Activated B cell treated with CpG ODN at 0.5 μM for 24 hours (primary cell): Measurements from ENCODE around the gene SIT1. TPM values are rescaled to one million over a fixed set of nuclear protein-coding genes. Genes with fewer than 3 reads are reported as not detected.

ENCODE experiments used
- ATAC-seq: fragments of 200-7000 bp; cut with Tn5 transposase; one replicate; pipeline ENCODE4 v1.10.0; 2021; ENCODE audit warnings: low read depth, mild to moderate bottlenecking, moderate library complexity
- CTCF ChIA-PET: fragments of 350-600 bp; sonication (Branson Sonifier 250); formaldehyde crosslinking; loops from one replicate; lab custom pipeline; 2021; ENCODE audit warnings: antibody characterized with exemption; lab: Charles Lee
- POLR2A ChIA-PET: fragments of 350-600 bp; sonication (Branson Sonifier 250); formaldehyde crosslinking; loops from one replicate; lab custom pipeline; 2021; ENCODE audit warnings: antibody characterized with exemption; lab: Charles Lee
- DNase-seq: peaks from one replicate; pipeline ENCODE4 v3.0.0; 2022
- H3K27ac Mint-ChIP-seq: one replicate; pipeline ENCODE4 v1.8.0; 2020; ENCODE audit warnings: mixed read lengths
- H3K27me3 Mint-ChIP-seq: one replicate; pipeline ENCODE4 v1.8.0; 2021; ENCODE audit warnings: mixed read lengths
- H3K36me3 Mint-ChIP-seq: one replicate; pipeline ENCODE4 v1.8.0; 2021; ENCODE audit warnings: low read depth, mixed read lengths
- H3K4me1 Mint-ChIP-seq: one replicate; pipeline ENCODE4 v1.8.0; 2021; ENCODE audit warnings: mixed read lengths
- H3K4me3 Mint-ChIP-seq: one replicate; pipeline ENCODE4 v1.8.0; 2020; ENCODE audit warnings: mild to moderate bottlenecking, mixed read lengths
- H3K9me3 Mint-ChIP-seq: one replicate; pipeline ENCODE4 v1.8.0; 2020; ENCODE audit warnings: mixed read lengths
- CTCF ChIP-seq: fragments of 200-600 bp; IDR thresholded peaks from one replicate; pipeline ENCODE4 v1.8.0; 2022; ENCODE audit warnings: antibody characterized with exemption, mild to moderate bottlenecking
- intact Hi-C: fragments of 100-400 bp; cut with micrococcal nuclease; formaldehyde crosslinking; loops from one replicate; pipeline ENCODE4 v1.15.1; 2024
- total RNA-seq: library from RNA; stranded (reverse); gene quantifications from 2 replicates; pipeline ENCODE4 v1.2.3, GENCODE V29; 2022

SIT1 gene
- total RNA-seq, 1 donor from 2014 or later = 27.5 TPM

GRCh38 chr9:35657546-35658136 lies 6.9 kb upstream of the SIT1 start, which contains the start of gene RMRP:
RMRP (minus strand) TSS chr9:35658019.
- H3K27me3 Mint-ChIP-seq = peaks cover 5% of the 10 kb centered on the region
- peak within 1 kb of the TSS; percentile 99 for H3K27ac Mint-ChIP-seq
- H3K4me3 Mint-ChIP-seq = peak within 1 kb of the TSS; percentile 88
- peaks cover 78% of the 10 kb centered on the region for H3K4me1 Mint-ChIP-seq
- ATAC-seq = peak; percentile 81
- POLR2A ChIA-PET = interaction anchor here (0.5 to 18.0 kb wide), 25 partner anchors 8 to 555 kb away, joined by 3 to 549 read pairs (median 4); partner anchors contain the start of genes CD72, CREB3, FAM221B and HINT2
- peak; percentile 81 for DNase-seq
- TF ChIP-seq CTCF = no peak
- H3K9me3 Mint-ChIP-seq = no peaks in the 10 kb centered on the region
- intact Hi-C loops = loop anchor here (1.0 to 2.0 kb wide), 12 partner anchors 8 to 669 kb away; partner anchors contain the start of genes ARHGEF39, CREB3, DNAJB5 and HINT2
- CTCF ChIA-PET = interaction anchor here (0.9 to 12.0 kb wide), 16 partner anchors 10 to 99 kb away, joined by 3 to 127 read pairs (median 6); partner anchors contain the start of genes CD72, CREB3, GBA2 and RGP1
- H3K36me3 Mint-ChIP-seq = peaks cover 33% of the 10 kb centered on the region

- ATAC-seq (peak; percentile 3), DNase-seq (no peak)
- TF ChIP-seq CTCF = no peak
- H3K27ac Mint-ChIP-seq = peak overlapping the region; percentile 99
- intact Hi-C loops = loop anchor here (1.0 to 2.0 kb wide), 5 partner anchors 8 to 540 kb away; partner anchors contain the start of gene ARHGEF39
- H3K4me3 Mint-ChIP-seq = peak overlapping the region; percentile 88
- H3K36me3 Mint-ChIP-seq = peaks cover 32% of the 10 kb centered on the region
- H3K9me3 Mint-ChIP-seq = no peaks in the 10 kb centered on the region
- peaks cover 74% of the 10 kb centered on the region for H3K4me1 Mint-ChIP-seq
- peaks cover 5% of the 10 kb centered on the region for H3K27me3 Mint-ChIP-seq
- POLR2A ChIA-PET = interaction anchor here (0.6 to 18.0 kb wide), 17 partner anchors 8 to 172 kb away, joined by 3 to 549 read pairs (median 6); partner anchors contain the start of genes ARHGEF39, CD72, CREB3 and FAM221B
- CTCF ChIA-PET = interaction anchor here (1.0 to 12.0 kb wide), 10 partner anchors 10 to 100 kb away, joined by 3 to 127 read pairs (median 7); partner anchors contain the start of genes CD72, CREB3, TESK1 and TLN1
These were observed 6.3 kb upstream of the SIT1 start for GRCh38 chr9:35656831-35657545.

GRCh38 chr9:35656348-35656747 lies 5.6 kb upstream of the SIT1 start:
- POLR2A ChIA-PET = interaction anchor here (1.1 to 18.0 kb wide), 6 partner anchors 9 to 71 kb away, joined by 3 to 549 read pairs (median 27); partner anchors contain the start of genes ARHGEF39, CD72 and TESK1
- Mint-ChIP-seq H3K27me3 (peaks cover 5% of the 10 kb centered on the region), H3K9me3 (no peaks in the 10 kb centered on the region), H3K4me3 (peak overlapping the region; percentile 88), H3K27ac (peak overlapping the region; percentile 99), H3K36me3 (peaks cover 29% of the 10 kb centered on the region), H3K4me1 (peaks cover 76% of the 10 kb centered on the region)
- intact Hi-C loops = loop anchor here (2.0 kb wide), 1 partner anchor 540 kb away; no protein-coding TSS in a partner anchor
- DNase-seq (no peak), ATAC-seq (no peak)
- no peak for TF ChIP-seq CTCF
- CTCF ChIA-PET = interaction anchor here (1.0 to 12.0 kb wide), 4 partner anchors 9 to 41 kb away, joined by 3 to 127 read pairs (median 38); partner anchors contain the start of gene CD72

GRCh38 chr9:35653611-35654010 lies 2.9 kb upstream of the SIT1 start:
- TF ChIP-seq CTCF = no peak
- peaks cover 75% of the 10 kb centered on the region for H3K4me1 Mint-ChIP-seq
- ATAC-seq = no peak
- H3K27ac Mint-ChIP-seq = peak overlapping the region; percentile 68
- POLR2A ChIA-PET = interaction anchor here (0.6 to 18.0 kb wide), 5 partner anchors 10 to 104 kb away, joined by 3 to 549 read pairs (median 5); partner anchors contain the start of gene CD72
- H3K27me3 Mint-ChIP-seq = peaks cover 5% of the 10 kb centered on the region
- no peak for DNase-seq
- H3K9me3 Mint-ChIP-seq = no peaks in the 10 kb centered on the region
- peaks cover 4% of the 10 kb centered on the region for H3K36me3 Mint-ChIP-seq
- intact Hi-C loops = no loop called here
- CTCF ChIA-PET = interaction anchor here (1.3 kb wide), 1 partner anchor 173 kb away, joined by 4 read pairs; no protein-coding TSS in a partner anchor
- no peak overlapping the region for H3K4me3 Mint-ChIP-seq
